GM18517 (cell line): ENCODE data around the gene HYAL4.
"Not testable (repeated sequence)": the region's sequence is repeated elsewhere in the genome, so short reads cannot be mapped to it uniquely, and the experiment has no call there.

Experiments used
- ATAC-seq: cut with Tn5 transposase; IDR thresholded peaks from one replicate; pipeline ENCODE4 v1.9.1; 2021; ENCODE audit warnings: mild to moderate bottlenecking, moderate library complexity; ENCODE audit not compliant: unreplicated experiment

HYAL4 gene

GRCh38 chr7:123894753-123895152 is 49.8 kb downstream of the HYAL4 start:
- ATAC-seq, result not testable (repeated sequence)

GRCh38 chr7:123901101-123901500 is 56.1 kb downstream of the HYAL4 start:
- ATAC-seq, result no peak

- no peak for ATAC-seq
Measured at GRCh38 chr7:123905714-123906113, 60.7 kb downstream of the HYAL4 start.

DNA sequence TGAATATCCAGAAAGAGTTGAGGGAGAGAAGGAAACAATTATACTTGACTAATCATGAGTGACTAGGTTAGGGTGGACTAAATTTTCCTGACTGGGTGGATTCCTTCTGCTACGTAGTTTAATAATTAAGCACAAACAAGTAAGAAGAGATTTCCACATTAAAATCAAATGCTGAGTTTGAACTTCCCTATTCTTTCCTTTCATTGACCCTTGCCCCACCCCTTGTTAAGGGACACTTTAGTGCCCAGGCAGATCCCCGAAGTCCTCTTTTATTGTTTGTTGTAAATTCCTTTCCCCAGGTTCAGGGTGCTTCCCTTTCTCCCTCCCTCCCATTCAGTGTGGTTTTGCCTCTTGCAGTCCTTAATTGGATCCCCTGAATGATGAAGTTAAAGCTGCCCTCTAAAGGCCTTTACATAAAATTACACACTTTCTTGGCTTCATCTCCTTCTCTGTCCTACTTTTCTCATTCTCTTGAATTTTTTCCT is 71.3 kb downstream of the HYAL4 start:
- no peak for ATAC-seq

GRCh38 chr7:123917878-123918277 is 72.9 kb downstream of the HYAL4 start:
- no peak for ATAC-seq

GRCh38 chr7:123918309-123918708 is 73.3 kb downstream of the HYAL4 start:
- no peak for ATAC-seq

DNA sequence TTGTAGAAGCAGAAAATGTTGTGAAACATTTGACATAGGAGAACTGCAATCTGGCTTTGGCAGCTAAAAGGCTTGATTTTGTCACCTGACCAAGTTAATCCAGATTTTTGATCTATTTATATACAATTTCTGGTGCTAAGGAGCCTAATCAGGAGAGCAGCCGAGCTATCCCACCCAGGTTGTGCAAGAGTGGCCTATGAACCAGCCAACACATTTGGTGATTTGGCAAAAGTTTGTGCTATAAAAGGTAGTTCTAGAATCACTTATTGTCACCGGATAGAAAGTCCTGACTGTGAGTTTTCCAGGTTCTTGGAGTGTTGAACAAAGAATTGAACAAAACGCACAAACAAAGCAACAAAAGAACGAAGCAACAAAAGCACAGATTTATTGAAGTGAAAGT is 78.6 kb downstream of the HYAL4 start:
- no peak for ATAC-seq

DNA sequence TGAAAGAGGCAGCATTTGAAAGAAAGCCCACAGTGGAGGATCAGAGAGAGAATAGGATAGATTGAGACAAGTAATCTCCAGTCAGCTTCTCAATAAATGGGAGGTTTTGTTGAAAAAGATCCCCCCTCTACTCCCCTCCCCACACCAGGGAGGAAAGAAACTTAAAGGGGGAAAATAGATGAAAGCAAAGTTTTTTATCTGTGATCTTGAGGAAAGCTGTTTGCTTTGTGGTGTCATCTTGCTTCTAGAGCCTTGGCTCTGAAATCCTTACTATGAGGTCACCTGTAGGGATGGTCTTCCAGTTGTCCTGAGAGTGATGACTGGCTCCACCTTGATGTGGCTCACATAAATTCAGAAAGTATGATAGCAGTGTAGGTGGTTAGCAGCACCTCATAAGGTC is 80.0 kb downstream of the HYAL4 start, which contains the start of gene SPAM1:
Gene SPAM1 (plus strand): TSS at position 301 of the 400 bp plus-strand sequence. CDS start 28,330 bp downstream, outside the sequence.
- no peak for ATAC-seq
